ENCODE measurements around the gene PKD2L1.

Gene PKD2L1

GRCh38 chr10:100357059-100357858 lies 27.2 kb upstream of the PKD2L1 start:
- Histone ChIP-seq H3K27ac (no peak overlapping the region), H3K27me3 (replicated peaks) (no peaks in the 10 kb centered on the region), H3K4me3 (ENCODE audit: low read depth, low read length) (no peak overlapping the region), H3K36me3 (replicated peaks) (peaks cover 85% of the 10 kb centered on the region)
- no peak for DNase-seq
- TF ChIP-seq, protein P1, sequence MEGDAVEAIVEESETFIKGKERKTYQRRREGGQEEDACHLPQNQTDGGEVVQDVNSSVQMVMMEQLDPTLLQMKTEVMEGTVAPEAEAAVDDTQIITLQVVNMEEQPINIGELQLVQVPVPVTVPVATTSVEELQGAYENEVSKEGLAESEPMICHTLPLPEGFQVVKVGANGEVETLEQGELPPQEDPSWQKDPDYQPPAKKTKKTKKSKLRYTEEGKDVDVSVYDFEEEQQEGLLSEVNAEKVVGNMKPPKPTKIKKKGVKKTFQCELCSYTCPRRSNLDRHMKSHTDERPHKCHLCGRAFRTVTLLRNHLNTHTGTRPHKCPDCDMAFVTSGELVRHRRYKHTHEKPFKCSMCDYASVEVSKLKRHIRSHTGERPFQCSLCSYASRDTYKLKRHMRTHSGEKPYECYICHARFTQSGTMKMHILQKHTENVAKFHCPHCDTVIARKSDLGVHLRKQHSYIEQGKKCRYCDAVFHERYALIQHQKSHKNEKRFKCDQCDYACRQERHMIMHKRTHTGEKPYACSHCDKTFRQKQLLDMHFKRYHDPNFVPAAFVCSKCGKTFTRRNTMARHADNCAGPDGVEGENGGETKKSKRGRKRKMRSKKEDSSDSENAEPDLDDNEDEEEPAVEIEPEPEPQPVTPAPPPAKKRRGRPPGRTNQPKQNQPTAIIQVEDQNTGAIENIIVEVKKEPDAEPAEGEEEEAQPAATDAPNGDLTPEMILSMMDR (IDR thresholded peaks at IDR 0.05; ENCODE audit: low read depth, low read length, missing control alignments) = no peak
- in situ Hi-C loops (cut with HindIII; ENCODE audit: low pct_ligation_motif_present, low sequenced_read_pairs) = no loop called here

DNA sequence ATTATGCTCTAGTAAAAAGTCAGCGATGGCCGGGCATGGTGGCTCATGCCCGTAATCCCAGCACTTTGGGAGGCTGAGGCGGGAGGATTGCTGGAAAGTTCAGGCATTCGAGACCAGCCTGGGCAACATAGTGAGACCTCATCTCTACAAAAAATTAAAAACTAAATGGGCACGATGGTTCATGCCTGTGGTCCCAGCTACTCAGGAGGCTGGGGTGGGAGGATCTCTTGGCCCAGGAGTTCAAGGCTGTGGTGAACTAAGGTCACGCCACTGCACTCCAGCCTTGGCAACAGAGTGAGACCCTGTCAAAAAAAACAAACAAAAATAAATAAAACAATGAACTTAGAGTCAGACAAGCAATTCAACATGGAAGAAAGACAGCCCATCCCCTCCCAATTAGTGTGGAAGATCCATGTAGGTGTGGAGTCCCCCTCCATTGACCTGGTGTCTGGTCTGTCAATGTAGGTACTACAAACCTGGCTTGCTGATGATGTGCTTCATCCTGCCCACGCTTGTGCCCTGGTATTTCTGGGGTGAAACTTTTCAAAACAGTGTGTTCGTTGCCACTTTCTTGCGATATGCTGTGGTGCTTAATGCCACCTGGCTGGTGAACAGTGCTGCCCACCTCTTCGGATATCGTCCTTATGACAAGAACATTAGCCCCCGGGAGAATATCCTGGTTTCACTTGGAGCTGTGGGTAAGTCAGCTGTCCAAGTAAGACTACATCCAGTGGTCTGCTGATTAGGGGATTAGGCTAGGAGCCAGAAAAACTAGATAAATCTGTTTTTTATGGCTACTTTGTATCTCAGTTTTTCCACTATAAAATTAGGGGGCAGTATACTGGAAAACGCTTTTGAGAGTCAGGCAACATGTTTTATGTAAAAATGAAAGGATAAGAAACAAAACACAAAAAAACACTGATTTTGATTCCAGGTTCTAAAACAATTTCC lies 26.3 kb upstream of the PKD2L1 start:
- Histone ChIP-seq H3K36me3 (replicated peaks) (peaks cover 87% of the 10 kb centered on the region), H3K27me3 (replicated peaks) (no peaks in the 10 kb centered on the region), H3K27ac (no peak overlapping the region), H3K4me3 (ENCODE audit: low read depth, low read length) (no peak overlapping the region)
- DNase-seq = no peak
- TF ChIP-seq, protein P1 (IDR thresholded peaks at IDR 0.05; ENCODE audit: low read depth, low read length, missing control alignments) = no peak
- in situ Hi-C loops (cut with HindIII; ENCODE audit: low pct_ligation_motif_present, low sequenced_read_pairs) = no loop called here

- Histone ChIP-seq H3K27ac (no peak overlapping the region), H3K4me3 (ENCODE audit: low read depth, low read length) (no peak overlapping the region), H3K27me3 (replicated peaks) (no peaks in the 10 kb centered on the region), H3K36me3 (replicated peaks) (peaks cover 88% of the 10 kb centered on the region)
- DNase-seq = no peak
- in situ Hi-C loops (cut with HindIII; ENCODE audit: low pct_ligation_motif_present, low sequenced_read_pairs) = no loop called here
- TF ChIP-seq, protein P1 (IDR thresholded peaks at IDR 0.05; ENCODE audit: low read depth, low read length, missing control alignments) = no peak
Observed at GRCh38 chr10:100355086-100355485, 25.1 kb upstream of the PKD2L1 start.

- in situ Hi-C loops (cut with HindIII; ENCODE audit: low pct_ligation_motif_present, low sequenced_read_pairs) = no loop called here
- DNase-seq = no peak
- H3K36me3 ChIP-seq (replicated peaks) = peaks cover 88% of the 10 kb centered on the region
Observed at GRCh38 chr10:100353770-100354485, 23.9 kb upstream of the PKD2L1 start.

DNA sequence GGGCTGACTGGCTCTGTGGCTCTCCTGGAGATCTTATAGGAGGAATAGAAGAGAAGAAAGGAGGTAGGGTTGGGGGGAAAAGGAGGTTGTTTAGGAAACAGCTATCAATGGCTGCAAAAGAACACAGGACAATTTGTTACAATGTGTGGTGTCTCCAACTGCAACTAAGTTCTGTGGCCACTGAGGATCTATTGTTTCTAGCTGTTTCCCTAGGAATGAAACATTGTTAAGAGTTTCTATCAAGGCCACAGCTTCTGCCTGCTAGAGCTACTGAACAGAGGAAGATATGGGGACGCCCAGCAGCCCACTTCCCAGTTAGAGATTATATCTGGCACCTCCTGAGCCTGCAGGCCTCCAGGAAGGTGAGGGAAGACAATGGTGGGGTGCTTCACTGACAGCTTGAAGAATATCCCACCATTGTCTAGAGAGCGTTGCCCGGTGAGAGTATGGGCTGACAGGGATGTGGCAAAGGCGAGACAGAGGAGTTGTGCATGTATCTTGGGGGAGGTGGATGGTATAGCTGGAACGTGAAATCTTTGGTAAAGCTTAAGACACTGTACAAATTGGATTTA lies 21.0 kb upstream of the PKD2L1 start:
- Histone ChIP-seq H3K4me3 (ENCODE audit: low read depth, low read length) (peak overlapping the region; percentile 95), H3K27me3 (replicated peaks) (no peaks in the 10 kb centered on the region), H3K36me3 (replicated peaks) (peaks cover 76% of the 10 kb centered on the region), H3K27ac (no peak overlapping the region)
- TF ChIP-seq, protein P1 (IDR thresholded peaks at IDR 0.05; ENCODE audit: low read depth, low read length, missing control alignments) = no peak
- in situ Hi-C loops (cut with HindIII; ENCODE audit: low pct_ligation_motif_present, low sequenced_read_pairs) = no loop called here
- DNase-seq = no peak

More at GRCh38 chr10:100353770-100354485, 23.9 kb upstream of the PKD2L1 start:
- Histone ChIP-seq H3K27me3 (replicated peaks) (no peaks in the 10 kb centered on the region), H3K27ac (no peak overlapping the region), H3K4me3 (ENCODE audit: low read depth, low read length) (no peak overlapping the region)
- TF ChIP-seq, protein P1 (IDR thresholded peaks at IDR 0.05; ENCODE audit: low read depth, low read length, missing control alignments) = no peak

Measured in brain microvascular endothelial cell (primary cell).